HCT116 (cell line): ENCODE results near the gene S100Z. TPM values are rescaled to one million over a fixed set of nuclear protein-coding genes. Genes with fewer than 3 reads are reported as not detected.

Experiments used
- ATAC-seq: fragments of 200-7000 bp; cut with Tn5 transposase; 2 replicates; pipeline ENCODE4 v1.9.1; 2020; ENCODE audit warnings: mild to moderate bottlenecking, moderate library complexity
- BruUV-seq: library from RNA; stranded (reverse); fragments of 400-500 nt; replicated peaks from 2 replicates; lab custom pipeline; 2021; lab: Mats Ljungman, UMichigan
- CTCF ChIA-PET: fragments of 300-600 bp; sonication (Branson Sonifier 250); formaldehyde crosslinking; loops from one replicate; lab custom pipeline; 2021; ENCODE audit warnings: antibody characterized with exemption; lab: Charles Lee
- POLR2A ChIA-PET: fragments of 300-600, 350-600 bp; sonication (Branson Sonifier 250); formaldehyde crosslinking; loops from one replicate; lab custom pipeline; 2021; ENCODE audit warnings: antibody characterized with exemption; lab: Charles Lee
- RAD21 ChIA-PET, 2 experiments: fragments of 300-600 bp; sonication (Branson Sonifier 250); formaldehyde crosslinking; loops; one replicate each; lab custom pipeline; 2023; ENCODE audit warnings: low total read pairs in 2 of 2; ENCODE audit not compliant: uncharacterized antibody in 2 of 2, unreplicated experiment in 2 of 2, low non-redundant PET in 1 of 2; lab: Charles Lee
- DNase-seq: peaks from one replicate; pipeline ENCODE4 v3.0.0-alpha.2; 2010; ENCODE audit warnings: low read depth, low spot score
- H2AFZ ChIP-seq: fragments of 200-600 bp; shearing (Covaris generic), sonication (generic); 2 replicates; pipeline ENCODE4 v1.6.1; 2017; ENCODE audit warnings: low read depth, mixed run types, mixed read lengths, antibody characterized with exemption, low read length; ENCODE audit not compliant: poor library complexity, severe bottlenecking
- H3K27ac ChIP-seq: 2 replicates; pipeline ENCODE4 v1.5.1; 2012; ENCODE audit warnings: low read depth, low read length
- H3K27me3 ChIP-seq: fragments of 200-600 bp; sonication (generic); 2 replicates; pipeline ENCODE4 v1.6.1; 2016; ENCODE audit warnings: mixed run types, low read length, mixed read lengths; ENCODE audit not compliant: insufficient read depth
- H3K36me3 ChIP-seq, 2 experiments: fragments of 200-500 bp in 1 of 2; fragments of 200-600 bp in 1 of 2; sonication (Bioruptor generic) in 1 of 2; sonication (generic) in 1 of 2; 2 replicates each; pipeline versions ENCODE4 v1.5.1 to v1.6.1; 2014 to 2016; ENCODE audit warnings: low read length in 2 of 2, inconsistent platforms in 1 of 2, mixed read lengths in 1 of 2, mixed run types in 1 of 2; ENCODE audit not compliant: insufficient read depth in 2 of 2, control insufficient read depth in 1 of 2
- H3K4me1 ChIP-seq, 2 experiments: fragments of 200-600 bp in 1 of 2; sonication (generic) in 1 of 2; 2 replicates each; pipeline versions ENCODE4 v1.5.1 to v1.6.1; 2012 to 2017; ENCODE audit warnings: low read length in 2 of 2, inconsistent platforms in 1 of 2, mild to moderate bottlenecking in 1 of 2, mixed read lengths in 1 of 2, mixed run types in 1 of 2, moderate library complexity in 1 of 2; ENCODE audit not compliant: insufficient read depth in 2 of 2, control insufficient read depth in 1 of 2
- H3K4me2 ChIP-seq: fragments of 200-600 bp; sonication (generic); 2 replicates; pipeline ENCODE4 v1.6.1; 2017; ENCODE audit warnings: mixed run types, low read length, mixed read lengths
- H3K4me3 ChIP-seq, 2 experiments: fragments of 200-600 bp in 1 of 2; sonication (generic) in 1 of 2; replicated peaks in 1 of 2; 2 replicates each; pipeline ENCODE4 v1.5.1; 2011 to 2016; ENCODE audit warnings: low read length in 2 of 2, control low read depth in 1 of 2, low read depth in 1 of 2, mild to moderate bottlenecking in 1 of 2, mixed read lengths in 1 of 2, mixed run types in 1 of 2
- H3K79me2 ChIP-seq: fragments of 200-600 bp; sonication (generic); 2 replicates; pipeline ENCODE4 v1.6.1; 2017; ENCODE audit warnings: mild to moderate bottlenecking, mixed run types, low read length, moderate library complexity, mixed read lengths; ENCODE audit not compliant: insufficient read depth
- H3K9ac ChIP-seq: fragments of 200-600 bp; sonication (generic); 2 replicates; pipeline ENCODE4 v1.6.1; 2016; ENCODE audit warnings: low read length, mixed read lengths
- H3K9me2 ChIP-seq: fragments of 200-600 bp; sonication (generic), shearing (Covaris generic); 2 replicates; pipeline ENCODE4 v1.6.1; 2017; ENCODE audit warnings: mixed run types, mild to moderate bottlenecking, moderate library complexity; ENCODE audit not compliant: insufficient read depth
- H3K9me3 ChIP-seq, 2 experiments: fragments of 200-500 bp in 1 of 2; fragments of 200-600 bp in 1 of 2; sonication (Bioruptor generic) in 1 of 2; sonication (generic) in 1 of 2; 2 replicates each; pipeline ENCODE4 v1.6.1; 2014 to 2017; ENCODE audit warnings: low read length in 2 of 2, mixed read lengths in 2 of 2, inconsistent platforms in 1 of 2, low read depth in 1 of 2, mild to moderate bottlenecking in 1 of 2, mixed run types in 1 of 2, moderate library complexity in 1 of 2; ENCODE audit not compliant: control insufficient read depth in 1 of 2, insufficient read depth in 1 of 2
- H4K20me1 ChIP-seq: fragments of 200-600 bp; sonication (generic), shearing (Covaris generic); 2 replicates; pipeline ENCODE4 v1.6.1; 2017; ENCODE audit warnings: mixed run types, mild to moderate bottlenecking, moderate library complexity; ENCODE audit not compliant: insufficient read depth
- CEBPB ChIP-seq: IDR thresholded peaks from 2 replicates; pipeline ENCODE4 v1.6.1; 2012; ENCODE audit warnings: low read depth
- EGR1 ChIP-seq: IDR thresholded peaks from 2 replicates; pipeline ENCODE4 v1.6.1; 2012; ENCODE audit warnings: low read depth
- EZH2 ChIP-seq: fragments of 200-600 bp; sonication (generic); IDR thresholded peaks from 2 replicates; pipeline ENCODE4 v1.6.1; 2017; ENCODE audit warnings: antibody characterized with exemption, mixed run types
- EZH2phosphoT487 ChIP-seq: fragments of 200-600 bp; IDR thresholded peaks from 2 replicates; pipeline ENCODE4 v1.6.1; 2018; ENCODE audit warnings: antibody characterized with exemption, borderline replicate concordance
- FOSL1 ChIP-seq: IDR thresholded peaks from 2 replicates; pipeline ENCODE4 v1.6.1; 2012; ENCODE audit warnings: low read depth
- POLR2A ChIP-seq: IDR thresholded peaks from 2 replicates; pipeline ENCODE4 v1.7.0; 2011; ENCODE audit warnings: borderline replicate concordance; ENCODE audit not compliant: insufficient read depth, insufficient read length; ENCODE audit errors: extremely low read depth
- REST ChIP-seq: IDR thresholded peaks from 2 replicates; pipeline ENCODE4 v1.6.1; 2012; ENCODE audit warnings: low read depth
- SRF ChIP-seq: IDR thresholded peaks from 2 replicates; pipeline ENCODE4 v1.6.1; 2012; ENCODE audit warnings: low read depth
- ZFX ChIP-seq: fragments of 450-650 bp; IDR thresholded peaks from 2 replicates; pipeline ENCODE4 v1.6.1; 2017
- intact Hi-C: fragments of 100-400 bp; cut with micrococcal nuclease; formaldehyde crosslinking; loops from 2 replicates; pipeline ENCODE4 v1.10.0; 2022
- total RNA-seq: library from RNA; stranded (reverse); gene quantifications from one replicate; pipeline ENCODE4 v1.2.1, GENCODE V29; 2021; ENCODE audit not compliant: unreplicated experiment

The S100Z gene
- total RNA-seq, 1 experiment from 2014 or later = not detected

GRCh38 chr5:76927961-76928360, 78.1 kb downstream of the S100Z start:
- Histone ChIP-seq H2AFZ (no peak overlapping the region), H3K4me2 (no peak overlapping the region), H3K4me3 (no peak overlapping the region), H3K27ac (no peak overlapping the region), H3K9me3 (no peaks in the 10 kb centered on the region), H3K4me1 (no peaks in the 10 kb centered on the region), H3K9me2 (no peaks in the 10 kb centered on the region), H3K27me3 (peaks cover 4% of the 10 kb centered on the region; the same call in 1 of the 2 replicates), H4K20me1 (no peaks in the 10 kb centered on the region), H3K79me2 (no peaks in the 10 kb centered on the region), H3K9ac (no peak overlapping the region), H3K36me3 (no peaks in the 10 kb centered on the region)
- ChIA-PET CTCF (no interaction called here), RAD21 (no interaction called here), POLR2A (no interaction called here)
- intact Hi-C loops = no loop called here
- TF ChIP-seq CEBPB (no peak), ZFX (no peak), EGR1 (no peak), EZH2 (no peak), EZH2phosphoT487 (no peak), SRF (no peak), POLR2A (no peak), REST (no peak), FOSL1 (no peak)
- BruUV-seq = no TSS peak
- DNase-seq = no peak
- no peak for ATAC-seq

GRCh38 chr5:76930083-76930482, 80.3 kb downstream of the S100Z start:
- Histone ChIP-seq H3K9ac (no peak overlapping the region), H3K4me1 (no peaks in the 10 kb centered on the region), H4K20me1 (no peaks in the 10 kb centered on the region), H3K9me3 (no peaks in the 10 kb centered on the region), H3K27ac (no peak overlapping the region), H3K9me2 (no peaks in the 10 kb centered on the region), H3K4me3 (no peak overlapping the region), H3K4me2 (no peak overlapping the region), H3K36me3 (no peaks in the 10 kb centered on the region), H2AFZ (no peak overlapping the region), H3K27me3 (peaks cover 4% of the 10 kb centered on the region; the same call in 1 of the 2 replicates), H3K79me2 (no peaks in the 10 kb centered on the region)
- DNase-seq (no peak), ATAC-seq (no peak)
- intact Hi-C loops = no loop called here
- POLR2A ChIA-PET = no interaction called here
- TF ChIP-seq ZFX = no peak
- RAD21 ChIA-PET = no interaction called here
- no TSS peak for BruUV-seq
- CTCF ChIA-PET = no interaction called here
